Measurements from ENCODE around the gene SOS1. TPM values are rescaled to one million over a fixed set of nuclear protein-coding genes. Genes with fewer than 3 reads are reported as not detected.

SOS1 gene
- total and polyA plus RNA-seq, 2 of the 13 experiments (the other 11 are each of a cell fraction or from before 2014, with no cell fraction given): 20.8 to 60.4 TPM

GRCh38 chr2:39128919-39129391 lies 8.1 kb upstream of the SOS1 start (continued):
- TF ChIP-seq, protein P1, sequence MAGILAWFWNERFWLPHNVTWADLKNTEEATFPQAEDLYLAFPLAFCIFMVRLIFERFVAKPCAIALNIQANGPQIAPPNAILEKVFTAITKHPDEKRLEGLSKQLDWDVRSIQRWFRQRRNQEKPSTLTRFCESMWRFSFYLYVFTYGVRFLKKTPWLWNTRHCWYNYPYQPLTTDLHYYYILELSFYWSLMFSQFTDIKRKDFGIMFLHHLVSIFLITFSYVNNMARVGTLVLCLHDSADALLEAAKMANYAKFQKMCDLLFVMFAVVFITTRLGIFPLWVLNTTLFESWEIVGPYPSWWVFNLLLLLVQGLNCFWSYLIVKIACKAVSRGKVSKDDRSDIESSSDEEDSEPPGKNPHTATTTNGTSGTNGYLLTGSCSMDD (CRISPR knock-in tag; IDR thresholded peaks at IDR 0.05): no peak
- TF ChIP-seq ZNF564 (CRISPR knock-in tag; IDR thresholded peaks at IDR 0.05) (no peak), POGK (CRISPR knock-in tag; conservative IDR thresholded peaks at IDR 0.05) (no peak), NBN (conservative IDR thresholded peaks at IDR 0.05) (no peak), ASH2L (IDR thresholded peaks at IDR 0.05; ENCODE audit: insufficient read length, low read depth, low read length) (peak; percentile 27), ZNF550 (CRISPR knock-in tag; IDR thresholded peaks at IDR 0.05; ENCODE audit: borderline replicate concordance) (no peak), GPBP1L1 (CRISPR knock-in tag; IDR thresholded peaks at IDR 0.05) (no peak), ZNF451 (CRISPR knock-in tag; IDR thresholded peaks at IDR 0.05) (no peak), ZNF547 (CRISPR knock-in tag; IDR thresholded peaks at IDR 0.05) (no peak), ZNF44 (CRISPR knock-in tag; IDR thresholded peaks at IDR 0.05) (no peak), ZFY (CRISPR knock-in tag; IDR thresholded peaks at IDR 0.05) (no peak), ZNF382 (CRISPR knock-in tag; IDR thresholded peaks at IDR 0.05; ENCODE audit: borderline replicate concordance) (no peak), FOXP1 (IDR thresholded peaks at IDR 0.05) (no peak), FOXP1 (CRISPR knock-in tag; IDR thresholded peaks at IDR 0.05) (peak; percentile 21), GATAD2A (CRISPR knock-in tag; IDR thresholded peaks at IDR 0.05) (peak; percentile 39; the same call in 1 of the 2 replicates), ZSCAN31 (CRISPR knock-in tag; IDR thresholded peaks at IDR 0.05; ENCODE audit: low read depth) (no peak), JUND (CRISPR knock-in tag; IDR thresholded peaks at IDR 0.05) (no peak), ZBTB10 (CRISPR knock-in tag; IDR thresholded peaks at IDR 0.05; ENCODE audit: borderline replicate concordance) (no peak), CCAR2 (optimal IDR thresholded peaks at IDR 0.05; ENCODE audit: low read depth, low read length) (no peak)
- TF ChIP-seq, protein P2, sequence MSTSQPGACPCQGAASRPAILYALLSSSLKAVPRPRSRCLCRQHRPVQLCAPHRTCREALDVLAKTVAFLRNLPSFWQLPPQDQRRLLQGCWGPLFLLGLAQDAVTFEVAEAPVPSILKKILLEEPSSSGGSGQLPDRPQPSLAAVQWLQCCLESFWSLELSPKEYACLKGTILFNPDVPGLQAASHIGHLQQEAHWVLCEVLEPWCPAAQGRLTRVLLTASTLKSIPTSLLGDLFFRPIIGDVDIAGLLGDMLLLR (CRISPR knock-in tag; IDR thresholded peaks at IDR 0.05): no peak
- TF ChIP-seq, protein P3, sequence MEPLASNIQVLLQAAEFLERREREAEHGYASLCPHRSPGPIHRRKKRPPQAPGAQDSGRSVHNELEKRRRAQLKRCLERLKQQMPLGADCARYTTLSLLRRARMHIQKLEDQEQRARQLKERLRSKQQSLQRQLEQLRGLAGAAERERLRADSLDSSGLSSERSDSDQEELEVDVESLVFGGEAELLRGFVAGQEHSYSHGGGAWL (CRISPR knock-in tag; IDR thresholded peaks at IDR 0.05): no peak

Measured in HepG2 (cell line).